Uterus (tissue), 2 donors: Measurements from ENCODE around the gene MAD2L2.

Experiments used
- POLR2A ChIP-seq, 2 donors: fragments of 450-650 bp; IDR thresholded peaks; one replicate each; pipeline ENCODE4 v1.6.1; 2016; ENCODE audit warnings: antibody characterized with exemption in 2 of 2, mild to moderate bottlenecking in 1 of 2, moderate library complexity in 1 of 2
- TF ChIP-seq, protein P1 (sequence below), 4 experiments: fragments of 200-600 bp in 2 of 4; fragments of 450-650 bp in 2 of 4; sonication (generic) in 2 of 4; IDR thresholded peaks; one replicate each; pipeline ENCODE4 v1.5.1; 2016 to 2019; ENCODE audit warnings: antibody characterized with exemption in 4 of 4, mild to moderate bottlenecking in 2 of 4, moderate library complexity in 1 of 4

GRCh38 chr1:11691302-11691914, 10.5 kb upstream of the MAD2L2 start, which contains the start of gene DRAXIN:
- no peak for TF ChIP-seq POLR2A (IDR thresholded peaks at IDR 0.05)
- TF ChIP-seq, protein P1, sequence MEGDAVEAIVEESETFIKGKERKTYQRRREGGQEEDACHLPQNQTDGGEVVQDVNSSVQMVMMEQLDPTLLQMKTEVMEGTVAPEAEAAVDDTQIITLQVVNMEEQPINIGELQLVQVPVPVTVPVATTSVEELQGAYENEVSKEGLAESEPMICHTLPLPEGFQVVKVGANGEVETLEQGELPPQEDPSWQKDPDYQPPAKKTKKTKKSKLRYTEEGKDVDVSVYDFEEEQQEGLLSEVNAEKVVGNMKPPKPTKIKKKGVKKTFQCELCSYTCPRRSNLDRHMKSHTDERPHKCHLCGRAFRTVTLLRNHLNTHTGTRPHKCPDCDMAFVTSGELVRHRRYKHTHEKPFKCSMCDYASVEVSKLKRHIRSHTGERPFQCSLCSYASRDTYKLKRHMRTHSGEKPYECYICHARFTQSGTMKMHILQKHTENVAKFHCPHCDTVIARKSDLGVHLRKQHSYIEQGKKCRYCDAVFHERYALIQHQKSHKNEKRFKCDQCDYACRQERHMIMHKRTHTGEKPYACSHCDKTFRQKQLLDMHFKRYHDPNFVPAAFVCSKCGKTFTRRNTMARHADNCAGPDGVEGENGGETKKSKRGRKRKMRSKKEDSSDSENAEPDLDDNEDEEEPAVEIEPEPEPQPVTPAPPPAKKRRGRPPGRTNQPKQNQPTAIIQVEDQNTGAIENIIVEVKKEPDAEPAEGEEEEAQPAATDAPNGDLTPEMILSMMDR (IDR thresholded peaks at IDR 0.05): no peak
